IMR-90 (cell line): ENCODE measurements around the gene ALDH3A2. TPM values are rescaled to one million over a fixed set of nuclear protein-coding genes. Genes with fewer than 3 reads are reported as not detected.

Source experiments
- ATAC-seq: fragments of 200-7000 bp; cut with Tn5 transposase; 2 replicates; pipeline ENCODE4 v1.9.1; 2020; ENCODE audit warnings: low read depth, mild to moderate bottlenecking, moderate library complexity
- BruUV-seq: library from RNA; stranded (reverse); fragments of 400-500 nt; replicated peaks from 2 replicates; lab custom pipeline; 2021; lab: Mats Ljungman, UMichigan
- CTCF ChIA-PET: fragments of 300-600 bp; formaldehyde crosslinking; extraction: SDS; loops from one replicate; lab custom pipeline; 2021; ENCODE audit warnings: antibody characterized with exemption; lab: Yijun Ruan, JAX
- POLR2A ChIA-PET: fragments of 300-600 bp; sonication (Branson Sonifier 250); formaldehyde crosslinking; loops from one replicate; lab custom pipeline; 2022; ENCODE audit warnings: antibody characterized with exemption; ENCODE audit not compliant: unreplicated experiment; lab: Charles Lee
- DNase-seq: peaks from one replicate; pipeline ENCODE4 v3.0.0; 2013
- H2AFZ ChIP-seq: replicated peaks from 2 replicates; pipeline ENCODE3; 2013; ENCODE audit warnings: low read length, mild to moderate bottlenecking; ENCODE audit not compliant: poor library complexity
- H2AK5ac ChIP-seq: 2 replicates; pipeline ENCODE4 v1.6.1; 2013; ENCODE audit warnings: low read depth, low read length, inconsistent platforms
- H2AK9ac ChIP-seq: replicated peaks from 2 replicates; pipeline ENCODE3; 2013; ENCODE audit warnings: mild to moderate bottlenecking, low read depth, low read length, moderate library complexity; ENCODE audit not compliant: poor library complexity
- H2BK120ac ChIP-seq: 2 replicates; pipeline ENCODE4 v1.6.1; 2013; ENCODE audit warnings: low read depth, low read length, inconsistent platforms
- H2BK15ac ChIP-seq: 3 replicates; pipeline ENCODE4 v1.6.1; 2013; ENCODE audit warnings: low read depth, low read length, inconsistent platforms
- H2BK20ac ChIP-seq: 2 replicates; pipeline ENCODE4 v1.6.1; 2013; ENCODE audit warnings: low read depth, mild to moderate bottlenecking, inconsistent platforms, low read length, moderate library complexity
- H2BK5ac ChIP-seq: 2 replicates; pipeline ENCODE4 v1.6.1; 2013; ENCODE audit warnings: mild to moderate bottlenecking, low read depth, low read length, inconsistent platforms; ENCODE audit not compliant: poor library complexity, severe bottlenecking
- H3K14ac ChIP-seq: replicated peaks from 2 replicates; pipeline ENCODE4 v1.6.1; 2013; ENCODE audit warnings: low read depth, low read length, inconsistent platforms
- H3K18ac ChIP-seq: 2 replicates; pipeline ENCODE4 v1.6.1; 2013; ENCODE audit warnings: low read depth, low read length, control low read depth
- H3K23ac ChIP-seq: 2 replicates; pipeline ENCODE4 v1.6.1; 2013; ENCODE audit warnings: low read depth, low read length, inconsistent platforms
- H3K27ac ChIP-seq: 2 replicates; pipeline ENCODE4 v1.5.1; 2013; ENCODE audit warnings: mild to moderate bottlenecking, control low read depth, low read length; ENCODE audit not compliant: insufficient read depth
- H3K27me3 ChIP-seq: 2 replicates; pipeline ENCODE4 v1.6.1; 2013; ENCODE audit warnings: low read length; ENCODE audit not compliant: control insufficient read depth, insufficient read depth
- H3K36me3 ChIP-seq: 2 replicates; pipeline ENCODE4 v1.6.1; 2013; ENCODE audit warnings: low read length, mixed read lengths; ENCODE audit not compliant: control insufficient read depth, insufficient read depth
- H3K4ac ChIP-seq: 2 replicates; pipeline ENCODE4 v1.6.1; 2013; ENCODE audit warnings: low read depth, low read length, inconsistent platforms
- H3K4me1 ChIP-seq: 2 replicates; pipeline ENCODE4 v1.6.1; 2013; ENCODE audit warnings: low read length, mixed read lengths; ENCODE audit not compliant: control insufficient read depth, insufficient read depth
- H3K4me2 ChIP-seq: 2 replicates; pipeline ENCODE4 v1.6.1; 2013; ENCODE audit warnings: low read depth, mild to moderate bottlenecking, control low read depth, low read length, moderate library complexity
- H3K4me3 ChIP-seq: 2 replicates; pipeline ENCODE4 v1.5.1; 2013; ENCODE audit warnings: low read depth, mild to moderate bottlenecking, control low read depth, low read length, moderate library complexity; ENCODE audit not compliant: insufficient read depth
- H3K56ac ChIP-seq: 2 replicates; pipeline ENCODE4 v1.6.1; 2013; ENCODE audit warnings: low read length, inconsistent platforms; ENCODE audit not compliant: insufficient read depth; ENCODE audit errors: extremely low read depth
- H3K79me1 ChIP-seq, 2 experiments: 2 replicates each; pipeline ENCODE4 v1.6.1; 2013; ENCODE audit warnings: low read length in 2 of 2, inconsistent platforms in 1 of 2, low read depth in 1 of 2
- H3K9ac ChIP-seq: 2 replicates; pipeline ENCODE4 v1.6.1; 2013; ENCODE audit warnings: low read depth, low read length, control low read depth
- H3K9me1 ChIP-seq: 2 replicates; pipeline ENCODE4 v1.6.1; 2013; ENCODE audit warnings: low read length, inconsistent platforms; ENCODE audit not compliant: insufficient read depth
- H3K9me3 ChIP-seq: 2 replicates; pipeline ENCODE4 v1.6.1; 2013; ENCODE audit warnings: low read length; ENCODE audit not compliant: control insufficient read depth, insufficient read depth
- H4K20me1 ChIP-seq: 2 replicates; pipeline ENCODE4 v1.6.1; 2013; ENCODE audit warnings: low read length, inconsistent platforms; ENCODE audit not compliant: insufficient read depth
- H4K5ac ChIP-seq: 2 replicates; pipeline ENCODE4 v1.6.1; 2013; ENCODE audit warnings: mild to moderate bottlenecking, low read depth, low read length, control low read depth
- H4K8ac ChIP-seq, 2 experiments: 2 replicates each; pipeline ENCODE4 v1.6.1; 2013; ENCODE audit warnings: low read depth in 2 of 2, low read length in 2 of 2, control low read depth in 1 of 2, inconsistent platforms in 1 of 2
- H4K91ac ChIP-seq: 2 replicates; pipeline ENCODE4 v1.6.1; 2013; ENCODE audit warnings: low read depth, low read length, inconsistent platforms; ENCODE audit not compliant: insufficient read depth
- BHLHE40 ChIP-seq: fragments of 150-350 bp; IDR thresholded peaks from 2 replicates; pipeline ENCODE4 v1.6.1; 2016; ENCODE audit warnings: mild to moderate bottlenecking, low read depth, low read length
- CEBPB ChIP-seq: IDR thresholded peaks from 2 replicates; pipeline ENCODE4 v1.6.1; 2012; ENCODE audit warnings: low read depth, low read length, improper control_type of control experiment
- CHD1 ChIP-seq: IDR thresholded peaks from 2 replicates; pipeline ENCODE4 v1.6.1; 2012; ENCODE audit warnings: low read depth, low read length, improper control_type of control experiment
- CTCF ChIP-seq: conservative IDR thresholded peaks from 2 replicates; pipeline ENCODE4 v1.5.1; 2012; ENCODE audit warnings: mild to moderate bottlenecking, low read depth, low read length, improper control_type of control experiment
- ELK1 ChIP-seq: fragments of 150-350 bp; IDR thresholded peaks from 2 replicates; pipeline ENCODE4 v1.6.1; 2016; ENCODE audit warnings: low read depth, mild to moderate bottlenecking, low read length, moderate library complexity, borderline replicate concordance
- FOS ChIP-seq: fragments of 150-350 bp; IDR thresholded peaks from 2 replicates; pipeline ENCODE4 v1.6.1; 2016; ENCODE audit warnings: low read depth, low read length
- MAFK ChIP-seq: IDR thresholded peaks from 2 replicates; pipeline ENCODE4 v1.6.1; 2012; ENCODE audit warnings: low read depth, low read length, improper control_type of control experiment
- MAZ ChIP-seq: IDR thresholded peaks from 2 replicates; pipeline ENCODE4 v1.6.1; 2012; ENCODE audit warnings: low read depth, mild to moderate bottlenecking, low read length, improper control_type of control experiment, moderate library complexity, borderline replicate concordance
- MXI1 ChIP-seq: IDR thresholded peaks from 2 replicates; pipeline ENCODE4 v1.6.1; 2012; ENCODE audit warnings: low read depth, mild to moderate bottlenecking, low read length, moderate library complexity, borderline replicate concordance
- NFE2L2 ChIP-seq: fragments of 150-350 bp; IDR thresholded peaks from 2 replicates; pipeline ENCODE4 v1.6.1; 2016; ENCODE audit warnings: low read depth, mild to moderate bottlenecking, low read length
- POLR2A ChIP-seq: IDR thresholded peaks from 2 replicates; pipeline ENCODE4 v1.6.1; 2012; ENCODE audit warnings: mild to moderate bottlenecking, low read depth, low read length
- RAD21 ChIP-seq: IDR thresholded peaks from 2 replicates; pipeline ENCODE4 v1.6.1; 2012; ENCODE audit warnings: low read length, improper control_type of control experiment
- RCOR1 ChIP-seq: IDR thresholded peaks from 2 replicates; pipeline ENCODE4 v1.6.1; 2012; ENCODE audit warnings: mild to moderate bottlenecking, low read length, improper control_type of control experiment; ENCODE audit not compliant: insufficient replicate concordance
- RFX5 ChIP-seq: IDR thresholded peaks from 2 replicates; pipeline ENCODE4 v1.8.0; 2012; ENCODE audit warnings: low read depth, mild to moderate bottlenecking, low read length, moderate library complexity
- SMC3 ChIP-seq: fragments of 150-350 bp; IDR thresholded peaks from 2 replicates; pipeline ENCODE4 v1.6.1; 2016; ENCODE audit warnings: low read depth, mild to moderate bottlenecking, antibody characterized with exemption, low read length, moderate library complexity
- USF2 ChIP-seq: fragments of 150-350 bp; IDR thresholded peaks from 2 replicates; pipeline ENCODE4 v1.6.1; 2017; ENCODE audit warnings: mild to moderate bottlenecking, antibody characterized with exemption, low read length, low read depth
- WGBS, 2 experiments: methylation state at CpG; one replicate each; pipeline versions ENCODE4 v1.1.5 to v1.1.7; 2013; ENCODE audit warnings: missing lambda C conversion rate in 2 of 2; ENCODE audit not compliant: insufficient read length in 1 of 2; ENCODE audit errors: extremely low coverage in 2 of 2; 5-methylcytosine and 5-hydroxymethylcytosine counted together
- dilution Hi-C: fragments of 300-500 bp; cut with HindIII; formaldehyde crosslinking; loops from one replicate; pipeline ENCODE4 v1.14.3; 2018; ENCODE audit warnings: low sequenced_read_pairs; ENCODE audit not compliant: unreplicated experiment
- in situ Hi-C: fragments of 300-500 bp; cut with MboI; formaldehyde crosslinking; loops from 3 replicates; pipeline ENCODE4 v1.14.3; 2019; ENCODE audit warnings: low sequenced_read_pairs, inconsistent platforms, mixed read lengths
- intact Hi-C: fragments of 100-400 bp; cut with micrococcal nuclease; formaldehyde crosslinking; loops from 2 replicates; pipeline ENCODE4 v1.10.0; 2022
- polyA plus RNA-seq, 3 experiments: library from polyadenylated mRNA; depleted of rRNA; stranded (reverse); fragments of >200 nt; gene quantifications; 2 replicates each; pipeline ENCODE4 v1.2.3, GENCODE V29; 2012; ENCODE audit warnings: low replicate concordance in 1 of 3
- total RNA-seq: library from RNA; depleted of rRNA; stranded (reverse); fragments of >200 nt; gene quantifications from 2 replicates; pipeline ENCODE4 v1.2.3, GENCODE V29; 2012

ALDH3A2 gene
- total and polyA plus RNA-seq, 2 of the 4 experiments (the other 2 are of a cell fraction), result 4.0 to 7.9 TPM

GRCh38 chr17:19626079-19626478 is 22.5 kb upstream of the ALDH3A2 start:
- Histone ChIP-seq H4K20me1 (no peaks in the 10 kb centered on the region), H3K14ac (no peak overlapping the region), H3K56ac (no peak overlapping the region), H2AFZ (no peak overlapping the region), H3K23ac (no peak overlapping the region), H3K18ac (no peak overlapping the region), H3K27me3 (peaks cover 13% of the 10 kb centered on the region), H3K79me1 (no peaks in the 10 kb centered on the region), H2BK120ac (no peak overlapping the region), H3K4me3 (no peak overlapping the region), H4K8ac (no peak overlapping the region), H4K5ac (no peak overlapping the region), H3K36me3 (no peaks in the 10 kb centered on the region), H3K9ac (no peak overlapping the region), H3K9me3 (no peaks in the 10 kb centered on the region), H2AK9ac (no peak overlapping the region), H2BK5ac (no peak overlapping the region), H3K27ac (no peak overlapping the region), H3K4me2 (no peak overlapping the region), H2BK20ac (no peak overlapping the region), H2AK5ac (no peak overlapping the region), H2BK15ac (no peak overlapping the region), H4K91ac (no peak overlapping the region), H3K4me1 (no peaks in the 10 kb centered on the region), H3K4ac (no peak overlapping the region), H3K9me1 (no peaks in the 10 kb centered on the region)
- BruUV-seq, result no TSS peak
- intact Hi-C loops, result no loop called here
- no CpG with 5 or more reads among the region's 4 CpGs for WGBS, 2 experiments
- TF ChIP-seq MAFK (no peak), RFX5 (no peak), CTCF (no peak), CEBPB (no peak), USF2 (no peak), CHD1 (no peak), RAD21 (no peak), RCOR1 (no peak), FOS (no peak), NFE2L2 (no peak), BHLHE40 (no peak), MXI1 (no peak), MAZ (no peak), ELK1 (no peak), POLR2A (no peak), SMC3 (no peak)
- dilution Hi-C loops, result no loop called here
- in situ Hi-C loops, result no loop called here
- DNase-seq (no peak), ATAC-seq (no peak)
- CTCF ChIA-PET, result no interaction called here
- POLR2A ChIA-PET, result no interaction called here
